Fibroblast of the conjunctiva (primary cell): Measurements from ENCODE around the gene AIFM3.

Experiments used
- DNase-seq: peaks from one replicate; pipeline ENCODE4 v3.0.0-alpha.2; 2010; ENCODE audit warnings: low read depth

The AIFM3 gene

DNA sequence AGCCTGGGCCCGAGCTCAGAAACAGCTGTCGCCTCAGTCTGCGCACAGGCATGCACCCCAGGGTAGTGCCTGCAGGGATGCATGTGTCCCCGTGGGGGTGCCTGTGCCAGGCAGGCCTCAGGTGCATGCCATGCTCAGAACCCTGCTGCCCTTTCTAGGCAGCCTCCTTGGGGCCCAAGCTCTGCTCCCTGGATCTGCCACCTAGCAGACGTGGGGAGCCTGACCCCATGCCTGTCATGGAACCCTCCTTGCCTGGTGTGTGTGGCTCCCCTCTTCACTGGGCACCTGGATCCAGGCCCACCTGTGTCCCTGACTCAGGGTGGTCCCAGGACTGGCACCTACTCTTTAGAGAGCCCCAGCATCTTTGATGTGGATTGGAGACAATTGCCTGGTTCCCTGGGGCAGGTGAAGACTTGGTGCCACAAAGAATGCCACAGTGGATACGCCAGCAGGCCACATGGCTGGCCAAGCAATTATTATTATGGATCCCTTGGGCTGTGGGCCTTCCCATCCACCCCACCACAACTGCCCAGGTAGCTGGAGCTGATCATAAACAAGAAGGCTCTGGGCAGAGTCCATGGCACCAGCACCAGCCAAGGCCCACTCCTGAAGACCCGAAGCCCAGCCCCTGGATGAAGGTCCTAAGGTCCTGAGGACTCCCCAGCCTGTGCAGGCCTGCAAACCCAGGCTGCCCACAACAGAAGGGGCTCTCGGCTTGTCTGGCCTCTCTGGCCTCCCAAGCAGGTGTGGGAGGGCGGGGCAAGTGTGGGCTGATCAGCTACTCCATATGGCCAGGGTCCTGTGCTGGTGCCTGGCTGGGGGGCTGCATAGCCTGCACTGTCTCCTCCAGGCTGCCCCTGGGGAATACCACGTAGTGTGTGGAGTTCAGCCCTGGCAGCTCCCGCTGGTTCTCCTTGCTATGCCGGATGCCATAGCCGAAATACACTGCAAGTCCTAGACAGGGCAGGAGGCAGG lies 61.5 kb downstream of the AIFM3 start:
- DNase-seq: no peak

DNA sequence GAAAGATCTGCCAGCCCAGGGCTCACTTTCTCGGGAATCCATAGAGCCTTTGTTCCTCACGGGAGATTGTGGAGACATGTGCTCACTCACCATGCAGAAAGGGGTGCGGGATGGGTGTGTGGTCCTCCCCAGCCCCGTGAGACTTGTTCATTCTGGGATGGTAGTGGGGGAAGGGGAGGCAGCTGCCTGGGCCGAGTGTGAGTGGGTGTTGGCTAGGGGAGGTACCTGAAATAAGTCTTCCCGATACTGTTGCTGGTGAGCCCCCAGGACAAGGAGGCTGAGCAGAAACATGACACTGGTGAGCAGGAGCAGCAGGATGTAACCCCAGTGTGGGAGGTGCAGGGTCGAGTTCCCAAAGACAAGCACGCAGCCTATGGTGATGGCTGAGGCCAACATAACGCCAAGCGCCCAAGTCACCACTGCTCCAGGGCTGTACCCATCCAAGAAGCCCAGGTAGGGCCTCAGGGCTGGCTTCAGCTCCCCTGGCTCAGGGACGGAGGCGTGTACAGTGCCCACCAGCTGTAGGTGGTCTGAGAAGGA lies 62.5 kb downstream of the AIFM3 start:
- DNase-seq: no peak

DNA sequence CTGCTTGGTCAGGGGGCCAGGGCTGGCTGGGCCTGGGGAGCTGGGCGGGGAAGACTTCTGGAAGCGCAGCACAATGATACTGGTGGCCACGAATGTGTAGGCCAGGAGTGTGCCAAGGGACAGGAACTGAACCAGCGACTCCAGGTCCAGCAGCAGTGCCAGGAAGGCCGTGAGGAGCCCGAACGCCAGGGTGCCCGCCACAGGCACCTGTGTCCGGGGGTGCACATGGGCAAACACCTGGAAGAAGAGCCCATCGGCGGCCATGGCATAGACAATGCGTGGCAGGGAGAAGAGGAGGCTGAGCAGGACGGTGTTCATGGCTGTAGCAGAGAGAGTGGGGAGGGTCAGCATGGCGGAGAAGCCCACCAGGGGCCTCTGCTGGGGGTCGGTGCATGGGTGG lies 63.0 kb downstream of the AIFM3 start:
- no peak for DNase-seq
